ENCODE measurements around the gene ASIP.
"Not testable (repeated sequence)": the region's sequence is repeated elsewhere in the genome, so short reads cannot be mapped to it uniquely, and the experiment has no call there.

Gene ASIP

DNA sequence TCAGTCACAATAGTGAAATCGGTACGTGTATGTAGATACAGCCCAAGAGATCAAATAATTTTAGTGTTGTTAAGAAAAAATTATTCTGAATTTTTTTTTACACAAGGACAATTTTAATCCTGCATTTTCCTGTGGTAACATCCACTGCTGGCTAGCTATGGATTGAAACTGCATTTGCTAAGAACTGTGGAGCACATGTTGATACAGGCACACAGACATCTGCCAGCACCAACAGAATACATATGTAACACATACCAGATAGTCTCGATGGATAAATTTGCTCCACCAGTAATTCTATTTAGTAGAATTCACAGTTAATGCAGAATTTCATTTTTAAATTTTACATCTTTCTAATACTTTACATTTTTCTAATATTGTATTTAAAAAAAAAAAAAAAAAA, 2.2 kb downstream of the ASIP start:
- DNase-seq: no peak

DNA sequence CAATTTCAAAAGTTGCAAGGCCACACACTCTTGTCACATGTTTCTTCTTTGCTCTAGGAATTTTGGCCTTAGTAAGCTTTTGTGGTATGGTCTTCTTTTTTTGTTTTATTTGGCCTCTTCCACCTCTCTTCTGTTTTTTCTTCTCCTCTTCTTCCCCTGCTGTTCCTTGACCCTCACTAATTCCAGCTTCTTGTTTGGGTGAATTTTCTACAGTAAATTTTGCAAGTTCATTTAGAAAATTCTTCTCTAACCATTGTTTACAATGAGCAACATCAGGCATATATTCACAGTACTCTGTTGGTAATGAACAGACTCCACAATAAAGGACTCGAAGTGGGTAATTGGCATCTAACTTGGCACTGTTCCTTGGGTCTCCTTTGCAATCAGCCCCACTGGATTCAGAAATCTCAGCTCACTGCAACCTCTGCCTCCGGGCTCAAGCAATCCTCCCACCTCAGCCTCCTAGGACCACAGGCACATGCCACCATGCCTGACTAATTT, 5.0 kb downstream of the ASIP start:
- no peak for DNase-seq

DNA sequence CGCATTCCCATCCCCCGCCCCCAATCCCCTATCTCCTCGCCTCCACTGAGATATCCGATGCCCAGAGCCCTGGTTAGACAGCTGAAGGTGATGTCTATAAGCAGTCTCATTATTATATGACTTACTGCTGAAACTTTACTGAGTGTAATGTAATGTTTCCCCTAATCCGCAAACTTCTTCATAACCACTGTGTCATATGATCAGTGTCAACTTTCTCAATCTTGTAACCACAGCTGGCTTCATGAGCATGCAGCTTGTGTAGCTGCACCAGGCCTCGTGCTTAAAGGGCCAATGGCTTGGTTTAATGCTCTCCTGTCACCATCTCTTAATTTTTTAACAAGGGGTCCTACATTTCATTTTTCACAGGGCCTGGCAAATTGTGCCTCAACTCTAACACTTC, 8.1 kb downstream of the ASIP start:
- DNase-seq: no peak

DNA sequence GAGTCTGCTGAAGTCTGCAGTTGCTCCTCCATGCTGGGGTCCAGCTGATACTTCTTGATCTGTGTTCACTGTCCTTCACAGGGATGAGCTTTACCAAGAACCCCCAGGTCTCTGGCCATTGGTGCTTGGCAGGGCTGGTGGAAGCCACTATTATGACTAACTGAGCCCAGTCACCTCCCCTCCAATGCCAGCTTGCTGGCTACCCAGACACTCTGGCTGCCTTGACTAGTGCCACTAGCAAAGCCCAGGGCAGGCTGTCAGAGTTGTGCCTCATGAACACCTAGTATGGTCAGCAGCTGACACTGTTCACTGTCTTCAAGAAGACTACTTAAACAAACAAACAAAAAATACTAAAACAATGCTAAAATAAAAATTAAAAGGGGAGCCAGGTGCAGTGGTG, 8.8 kb downstream of the ASIP start:
- DNase-seq: no peak

DNA sequence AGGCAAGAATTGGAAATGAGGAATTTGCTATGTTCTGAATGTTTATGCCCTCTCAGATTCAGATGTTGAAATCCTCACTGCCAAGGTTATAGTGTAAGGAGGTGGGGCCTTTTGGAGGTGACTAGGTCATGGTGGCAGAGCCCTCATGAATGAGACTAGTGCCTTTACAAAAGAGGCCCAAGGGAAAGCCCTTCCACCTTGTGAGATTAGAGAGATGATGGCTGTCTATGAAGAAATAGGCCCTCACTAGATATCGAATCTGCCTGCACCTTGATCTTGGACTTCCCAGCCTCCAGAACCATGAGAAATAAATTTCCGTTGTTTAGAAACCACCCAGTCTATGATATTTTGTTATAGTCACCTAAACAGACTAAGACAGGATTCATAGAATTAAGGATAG, 10.4 kb downstream of the ASIP start:
- no peak for DNase-seq

DNA sequence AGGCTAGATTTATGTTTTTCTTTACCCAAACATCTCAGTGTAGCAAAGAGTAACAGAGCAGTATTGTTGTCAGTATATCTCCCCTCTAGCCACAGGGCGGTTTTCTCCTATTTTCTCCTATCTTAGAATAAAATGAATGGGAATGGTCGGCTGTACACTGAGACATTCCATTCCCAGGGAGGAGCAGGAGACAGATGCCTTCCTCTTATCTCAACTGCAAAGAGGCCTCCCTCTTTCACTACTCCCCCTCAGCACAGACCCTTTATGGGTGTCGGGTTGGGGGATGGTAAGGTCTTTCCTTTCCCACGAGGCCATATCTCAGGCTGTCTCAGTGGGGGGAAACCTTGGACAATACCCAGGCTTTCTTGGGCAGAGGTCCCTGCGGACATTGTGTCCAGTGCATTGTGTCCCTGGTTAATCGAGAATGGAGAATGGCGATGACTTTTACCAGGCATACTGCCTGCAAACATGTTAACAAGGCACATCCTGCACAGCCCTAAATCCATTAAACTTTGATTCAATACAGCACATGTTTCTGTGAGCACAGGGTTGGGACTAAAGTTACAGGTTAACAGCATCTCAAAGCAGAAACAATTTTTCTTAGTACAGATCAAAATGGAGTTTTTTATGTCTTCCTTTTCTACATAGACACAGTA, 11.3 kb downstream of the ASIP start:
- DNase-seq: not testable (repeated sequence)

DNA sequence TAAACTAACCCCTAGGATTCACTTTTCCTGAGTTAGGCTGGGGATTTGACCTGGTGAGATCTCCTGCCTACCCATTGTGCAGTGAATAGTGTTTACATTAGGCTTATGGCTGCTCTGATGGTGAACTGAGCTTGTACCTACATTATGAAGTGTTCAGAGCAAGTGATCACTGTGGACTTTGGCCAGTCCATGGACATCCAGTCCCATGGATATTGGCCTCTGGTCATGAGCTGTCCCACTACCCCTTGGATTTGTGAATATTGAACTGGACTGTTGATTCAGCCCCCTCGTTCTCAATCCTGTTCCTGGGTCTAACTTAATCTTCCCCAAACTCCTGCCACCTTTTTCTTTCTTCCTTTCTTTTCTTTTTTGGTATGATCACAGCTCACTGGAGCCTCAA, 13.8 kb downstream of the ASIP start:
- no peak for DNase-seq

DNA sequence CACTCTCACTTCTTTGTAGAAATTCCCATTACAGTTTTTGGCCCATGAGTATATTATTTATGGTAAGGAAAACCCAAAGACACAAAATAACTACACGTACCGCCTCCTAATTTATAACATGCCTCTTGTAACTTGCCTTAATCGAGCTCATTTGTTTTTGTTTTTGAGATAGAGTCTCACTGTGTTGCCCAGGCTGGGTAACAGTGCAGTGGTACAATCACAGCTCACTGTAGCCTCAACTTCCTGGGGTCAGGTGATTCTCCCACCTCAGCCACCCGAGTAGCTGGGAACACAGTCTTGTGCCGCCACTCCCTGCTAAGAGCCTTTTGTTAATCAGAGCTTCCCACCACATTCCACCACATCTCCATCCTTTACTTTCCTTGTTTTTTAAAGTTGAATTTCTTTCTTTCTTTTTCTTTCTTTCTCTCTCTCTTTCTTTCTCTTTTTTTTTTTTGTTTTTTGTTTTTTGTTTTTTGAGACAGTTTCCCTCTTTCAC, 15.5 kb downstream of the ASIP start:
- no peak for DNase-seq

DNA sequence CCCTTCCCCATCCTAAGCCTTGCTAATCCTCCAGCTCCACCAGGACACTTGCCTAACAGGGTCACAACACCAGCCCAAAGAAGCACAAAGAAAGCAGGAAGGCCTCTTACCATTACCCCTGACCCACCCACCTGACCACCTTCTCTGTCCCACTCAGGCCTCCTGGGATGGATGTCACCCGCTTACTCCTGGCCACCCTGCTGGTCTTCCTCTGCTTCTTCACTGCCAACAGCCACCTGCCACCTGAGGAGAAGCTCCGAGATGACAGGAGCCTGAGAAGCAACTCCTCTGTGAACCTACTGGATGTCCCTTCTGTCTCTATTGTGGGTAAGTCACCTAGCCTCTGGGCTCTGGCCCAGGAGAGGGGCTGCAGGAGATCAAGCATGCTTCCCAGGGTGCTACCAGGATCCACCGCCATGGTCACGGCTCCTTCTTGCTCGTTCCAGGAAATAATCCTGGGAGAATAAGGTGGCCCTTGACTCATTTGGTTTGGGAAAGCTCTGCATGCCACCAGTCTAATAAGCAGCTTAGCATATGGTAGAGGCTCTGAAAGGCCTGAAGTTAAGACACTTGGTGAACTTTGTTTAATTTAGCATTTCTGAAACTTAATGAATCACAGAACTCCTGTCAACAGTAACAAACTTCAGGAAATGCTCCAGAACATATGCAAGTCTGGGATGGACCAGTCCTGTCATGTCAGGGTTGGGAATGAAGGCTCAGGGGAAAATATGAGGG, 19.2 kb downstream of the ASIP start:
- DNase-seq: no peak

DNA sequence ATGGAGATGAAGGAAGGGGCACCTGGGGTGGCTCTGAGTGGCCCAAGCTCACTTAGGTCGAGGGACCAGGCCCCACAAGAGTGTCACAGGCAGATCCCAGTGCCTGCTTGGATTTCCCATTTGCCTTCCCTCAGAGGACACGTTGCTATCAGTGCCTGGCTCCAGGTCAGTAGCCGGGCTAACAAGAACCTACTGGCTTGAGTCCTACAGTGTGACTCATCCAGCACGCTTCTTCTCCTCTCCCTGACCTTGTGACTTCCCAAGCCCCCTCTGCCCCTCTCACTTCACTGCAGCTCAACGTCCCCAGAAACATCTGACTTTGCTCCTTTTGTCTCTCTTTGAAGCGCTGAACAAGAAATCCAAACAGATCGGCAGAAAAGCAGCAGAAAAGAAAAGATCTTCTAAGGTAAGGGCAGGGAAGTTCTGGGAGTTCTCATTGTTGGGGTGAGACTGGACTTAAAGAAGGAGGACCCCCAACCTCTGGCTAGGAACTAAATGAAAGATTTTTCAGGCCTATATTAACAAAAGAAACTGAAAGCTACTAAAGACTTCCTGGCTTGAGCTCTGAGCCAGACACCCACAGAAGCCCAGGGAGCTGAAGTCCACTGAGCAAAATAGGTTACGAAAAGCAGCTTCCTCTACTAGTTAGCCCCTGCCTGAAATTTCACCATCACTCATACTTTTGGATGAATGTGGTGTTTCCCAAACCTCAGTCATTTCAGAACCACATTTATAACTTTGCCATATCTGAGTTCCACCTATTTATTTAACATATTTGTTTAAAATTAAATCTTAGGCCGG, 21.5 kb downstream of the ASIP start:
- no peak for DNase-seq

DNA sequence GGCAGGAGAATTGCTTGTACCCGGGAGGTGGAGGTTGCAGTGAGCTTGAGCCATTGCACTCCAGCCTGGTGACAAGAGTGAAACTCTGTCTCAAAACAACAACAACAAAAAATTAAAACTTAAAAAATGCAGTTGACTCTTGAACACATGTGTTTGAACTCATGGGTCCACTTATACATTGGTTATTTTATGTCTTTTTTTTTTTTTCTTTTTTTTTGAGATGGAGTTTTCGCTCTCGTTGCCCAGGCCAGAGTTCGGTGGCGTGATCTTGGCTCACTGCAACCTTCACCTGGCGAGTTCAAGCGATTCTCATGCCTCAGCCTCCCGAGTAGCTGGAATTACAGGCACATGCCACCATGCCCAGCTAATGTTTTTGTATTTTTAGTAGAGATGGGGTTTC, 22.2 kb downstream of the ASIP start:
- not testable (repeated sequence) for DNase-seq

DNA sequence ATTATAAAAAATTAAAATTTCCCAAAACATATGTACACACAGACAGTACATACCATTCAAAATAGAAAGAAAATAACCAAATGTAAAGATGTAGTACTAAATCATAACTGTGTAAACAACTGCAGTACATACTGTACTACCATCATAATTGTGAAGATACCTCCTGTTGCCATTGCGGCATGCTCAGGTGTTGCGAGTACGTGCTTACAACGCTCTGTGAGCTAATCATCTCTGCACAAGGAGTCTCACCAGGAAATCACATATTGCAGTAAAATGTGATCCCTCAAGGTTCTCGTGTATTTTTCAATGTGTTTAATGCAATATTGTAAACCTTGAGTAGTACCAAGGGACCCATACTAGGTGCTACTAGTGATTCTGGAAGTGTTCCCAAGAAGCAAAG, 22.9 kb downstream of the ASIP start:
- DNase-seq: no peak

DNA sequence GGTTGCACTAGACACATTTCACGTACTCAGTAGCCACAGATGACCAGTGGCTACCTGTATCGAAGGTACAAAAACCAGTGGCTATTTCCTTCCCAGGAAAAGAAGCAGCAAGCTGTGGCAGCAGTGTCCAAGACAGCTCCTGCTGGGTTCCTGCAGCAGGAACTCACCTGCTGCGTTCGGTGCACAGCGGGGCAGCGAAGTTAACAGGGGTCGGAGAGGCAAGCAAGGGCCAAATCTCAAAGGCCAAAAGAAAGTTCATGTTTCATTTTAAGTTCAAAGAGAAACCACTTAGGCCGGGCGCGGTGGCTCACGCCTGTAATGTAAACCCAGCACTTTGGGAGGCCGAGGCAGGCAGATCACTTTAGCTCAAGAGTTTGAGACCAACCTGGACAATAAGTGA, 26.9 kb downstream of the ASIP start:
- DNase-seq: no peak

DNA sequence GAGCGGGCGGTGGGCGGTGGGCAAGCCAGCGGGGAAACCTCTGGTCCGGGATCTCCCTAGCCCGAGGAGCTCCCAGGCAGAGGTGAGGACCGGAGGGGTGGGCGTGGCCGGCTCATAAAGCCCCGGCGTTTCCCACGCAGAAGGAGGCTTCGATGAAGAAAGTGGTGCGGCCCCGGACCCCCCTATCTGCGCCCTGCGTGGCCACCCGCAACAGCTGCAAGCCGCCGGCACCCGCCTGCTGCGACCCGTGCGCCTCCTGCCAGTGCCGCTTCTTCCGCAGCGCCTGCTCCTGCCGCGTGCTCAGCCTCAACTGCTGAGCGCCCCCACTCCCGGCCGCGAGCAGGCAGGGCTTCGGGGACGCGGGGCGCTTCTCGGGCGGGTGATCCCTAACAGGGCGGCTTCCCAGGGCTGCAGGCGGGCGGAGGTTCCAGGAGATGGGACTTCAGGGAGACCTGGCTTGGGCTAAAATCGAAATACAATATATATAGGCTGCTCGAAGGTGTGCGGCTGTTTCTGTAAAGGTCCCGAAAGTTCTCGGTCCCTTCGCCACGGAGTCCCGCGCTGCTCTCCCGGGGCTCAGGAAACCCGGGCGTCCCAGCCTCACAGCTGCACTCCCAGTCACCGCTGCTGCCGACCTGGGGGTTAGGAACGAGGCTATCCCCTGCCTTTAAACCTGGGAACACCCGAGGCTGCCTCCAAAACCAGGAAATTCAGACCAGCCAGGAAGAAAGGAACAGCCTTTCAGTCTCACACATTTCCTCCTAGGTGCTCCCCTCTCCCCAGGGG, 27.8 kb downstream of the ASIP start:
- DNase-seq: no peak

DNA sequence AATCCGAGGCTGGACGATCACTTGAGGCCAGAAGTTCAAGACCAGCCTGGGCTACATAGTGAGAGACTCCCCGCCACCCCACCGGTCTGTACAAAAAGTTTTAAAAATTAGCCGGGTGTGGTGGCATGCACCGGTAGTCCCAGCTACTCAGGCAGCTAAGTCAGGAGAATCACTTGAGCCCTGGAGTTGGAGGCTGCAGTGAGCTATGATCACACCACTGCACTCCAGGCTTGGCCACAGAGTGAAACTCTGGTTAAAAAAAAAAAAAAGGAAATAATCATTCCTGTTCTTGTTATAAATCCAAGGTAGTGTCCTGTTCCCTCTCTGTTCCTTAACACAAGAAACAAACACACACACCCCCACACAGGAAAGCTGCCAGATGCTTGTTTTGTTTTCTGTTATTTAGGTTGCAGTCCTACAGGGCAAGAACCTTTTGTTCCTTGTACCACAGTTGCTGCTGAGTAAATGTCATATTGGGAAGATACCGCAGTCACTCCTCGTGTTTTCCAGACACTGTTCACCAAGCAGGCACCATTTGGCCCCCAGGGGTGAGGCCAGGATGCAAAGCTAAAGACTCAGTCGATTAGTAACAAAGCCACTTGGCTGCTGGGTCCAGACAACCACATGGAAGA, 28.9 kb downstream of the ASIP start:
- no peak for DNase-seq

DNA sequence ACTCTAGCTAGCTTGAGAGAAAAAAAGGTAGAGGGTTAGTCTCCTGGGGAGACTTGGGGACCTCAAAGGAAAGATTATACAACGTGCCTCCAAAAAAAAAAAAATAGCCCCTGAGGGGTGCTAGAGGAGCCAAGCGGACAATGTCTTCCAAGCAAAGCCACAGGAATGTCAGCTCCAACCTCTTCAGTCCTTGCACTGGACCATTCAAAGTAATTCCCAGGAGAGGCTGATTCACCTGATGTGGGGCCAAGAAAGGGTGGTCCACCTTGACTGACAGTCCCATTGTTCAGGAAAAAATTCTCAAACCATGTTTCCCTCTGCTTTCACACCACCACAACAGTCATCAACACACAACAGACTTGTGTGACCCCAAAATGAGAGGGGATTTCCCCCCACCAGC, 30.7 kb downstream of the ASIP start:
- no peak for DNase-seq

DNA sequence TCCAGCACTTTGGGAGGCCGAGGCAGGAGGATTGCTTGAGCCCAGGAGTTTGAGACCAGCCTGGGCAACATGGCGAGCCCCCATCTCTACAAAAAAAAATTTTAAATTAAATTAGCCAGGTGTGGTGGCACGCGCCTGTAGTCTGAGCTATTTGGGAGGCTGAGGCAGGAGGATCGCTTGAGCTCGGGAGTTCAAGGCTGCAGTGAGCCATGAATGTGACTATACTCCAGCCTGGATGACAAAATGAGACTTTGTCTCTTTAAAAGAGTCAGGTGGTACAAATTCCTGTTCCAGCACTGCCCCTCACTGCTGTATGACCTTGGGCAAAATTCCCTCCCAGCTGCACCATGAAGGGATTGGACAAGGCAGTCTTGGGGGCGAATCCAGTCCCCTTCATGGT, 33.5 kb downstream of the ASIP start:
- no peak for DNase-seq

DNA sequence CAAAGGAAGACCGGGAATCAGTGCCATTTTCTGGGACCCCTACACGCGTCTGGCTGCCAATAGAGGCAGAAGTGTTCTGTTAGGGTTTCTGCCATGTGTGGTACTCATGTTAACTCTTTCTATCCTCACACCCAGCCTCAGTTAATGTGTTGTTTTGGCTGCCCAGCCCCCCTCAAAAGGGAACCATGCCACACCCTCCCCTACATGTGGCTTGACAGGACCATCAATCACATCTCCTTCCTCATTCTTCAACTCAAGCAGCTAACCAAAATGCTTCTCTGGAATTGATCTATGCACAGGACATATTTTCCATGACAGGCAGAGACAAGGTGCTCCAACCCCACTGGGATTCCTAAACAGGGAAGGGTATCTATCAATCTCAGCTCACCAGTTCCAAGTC, 40.0 kb downstream of the ASIP start:
- DNase-seq: no peak

DNA sequence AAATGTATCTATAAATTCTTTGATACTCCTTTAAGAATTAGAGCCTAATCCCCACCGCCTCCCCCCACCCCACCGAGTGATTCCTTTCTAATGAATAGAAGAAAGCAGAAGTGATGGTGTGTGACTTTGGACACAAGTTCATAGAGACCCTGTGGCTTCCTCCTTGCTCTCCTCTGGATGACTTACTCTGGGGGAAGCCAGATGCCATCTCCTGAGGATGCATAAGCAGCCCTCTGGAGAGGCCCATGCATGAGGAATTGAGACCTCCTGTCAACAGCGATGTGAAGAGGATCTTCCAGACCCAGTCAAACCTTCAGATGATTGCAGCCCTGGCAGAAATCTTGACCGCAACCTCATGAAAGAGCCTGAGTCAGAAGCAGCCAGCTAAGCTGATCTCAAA, 40.8 kb downstream of the ASIP start:
- no peak for DNase-seq

DNA sequence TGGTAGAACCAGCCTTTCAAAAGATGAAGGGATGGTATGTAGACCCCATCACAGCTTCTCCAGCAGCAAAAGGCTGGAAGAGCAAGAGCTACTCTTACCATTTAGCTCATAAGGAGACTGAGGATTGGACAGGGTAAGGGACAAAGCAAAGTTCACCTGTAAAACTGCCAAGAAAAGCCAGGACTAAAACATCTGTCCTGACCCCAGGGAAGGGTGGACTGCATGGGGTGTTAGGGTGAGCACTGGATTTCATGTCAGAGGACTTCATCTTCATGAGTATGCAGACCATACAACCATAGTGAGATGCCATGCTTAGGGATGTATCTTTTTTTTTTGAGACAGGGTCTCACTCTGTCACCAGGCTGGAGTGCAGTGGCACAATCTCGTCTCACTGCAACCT, 42.6 kb downstream of the ASIP start:
- DNase-seq: no peak

DNA sequence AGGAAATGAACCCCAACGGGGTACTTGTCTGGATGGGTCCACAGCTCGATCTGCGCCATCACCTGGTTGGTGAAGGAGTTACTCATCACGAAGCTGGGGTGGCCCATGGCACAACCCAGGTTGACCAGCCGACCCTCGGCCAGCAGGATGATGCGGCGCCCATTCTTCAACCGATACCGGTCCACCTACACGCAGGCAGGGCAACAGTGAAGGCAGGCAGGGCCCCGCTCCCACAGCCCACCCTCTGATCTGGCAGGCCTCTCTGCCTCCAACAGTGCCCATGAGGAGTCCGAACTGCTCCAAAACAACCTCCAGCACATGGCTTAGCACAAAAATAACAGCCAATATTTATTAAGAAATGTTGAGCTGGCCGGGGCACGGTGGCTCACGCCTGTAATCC, 44.2 kb downstream of the ASIP start:
- DNase-seq: no peak

DNA sequence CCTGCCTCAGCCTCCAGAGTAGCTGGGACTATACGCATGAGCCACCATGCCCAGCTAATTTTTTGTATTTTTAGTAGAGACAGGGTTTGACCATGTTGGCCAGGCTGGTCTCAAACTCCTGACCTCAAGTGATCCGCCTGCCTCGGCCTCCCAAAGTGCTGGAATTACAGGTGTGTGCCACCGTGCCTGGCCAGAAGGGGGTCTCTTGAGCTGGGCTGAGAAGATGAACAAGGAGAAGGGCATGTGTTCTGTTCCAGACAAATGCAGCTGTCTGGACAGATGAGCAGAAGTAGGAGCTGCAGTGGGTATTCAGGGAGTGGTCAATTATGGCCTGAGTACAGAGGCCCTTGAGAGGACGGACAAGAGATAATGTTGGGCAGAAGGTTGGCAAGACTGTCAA, 46.3 kb downstream of the ASIP start:
- not testable (repeated sequence) for DNase-seq
